Common myeloid progenitor, CD34-positive (primary cell): Measurements from ENCODE around the gene CABCOCO1.

Experiments used
- CTCF ChIA-PET: fragments of 350-600 bp; sonication (Branson Sonifier 250); formaldehyde crosslinking; loops from one replicate; lab custom pipeline; 2021; ENCODE audit warnings: antibody characterized with exemption; lab: Charles Lee
- POLR2A ChIA-PET: fragments of 350-600 bp; sonication (Branson Sonifier 250); formaldehyde crosslinking; loops from one replicate; lab custom pipeline; 2021; ENCODE audit warnings: antibody characterized with exemption; lab: Charles Lee
- DNase-seq, 3 donors: peaks; one replicate each; pipeline versions ENCODE4 v3.0.0 to v3.0.0-alpha.2; 2013
- H3K27ac ChIP-seq, 2 experiments: 1 replicate in 1 of 2; 2 replicates in 1 of 2; pipeline ENCODE4 v1.7.0; 2013; ENCODE audit warnings: inconsistent platforms in 2 of 2, low read length in 2 of 2, mild to moderate bottlenecking in 2 of 2, low read depth in 1 of 2, moderate library complexity in 1 of 2; ENCODE audit not compliant: severe bottlenecking in 2 of 2, insufficient read depth in 1 of 2, poor library complexity in 1 of 2
- H3K27me3 ChIP-seq, 5 experiments: replicated peaks in 2 of 5; 1 replicate in 3 of 5; 2 replicates in 2 of 5; pipeline versions ENCODE4 v1.6.1 to v1.7.0; 2013; ENCODE audit warnings: low read length in 4 of 5, mild to moderate bottlenecking in 2 of 5, moderate library complexity in 2 of 5, inconsistent platforms in 1 of 5; ENCODE audit not compliant: insufficient read depth in 5 of 5, control insufficient read depth in 4 of 5
- H3K36me3 ChIP-seq, 4 experiments: 1 replicate in 2 of 4; 2 replicates in 2 of 4; pipeline versions ENCODE4 v1.6.1 to v1.7.0; 2013; ENCODE audit warnings: low read length in 3 of 4, control low read depth in 1 of 4, mild to moderate bottlenecking in 1 of 4; ENCODE audit not compliant: control insufficient read depth in 4 of 4, insufficient read depth in 4 of 4
- H3K4me1 ChIP-seq, 4 experiments: 1 replicate in 3 of 4; 2 replicates in 1 of 4; pipeline versions ENCODE4 v1.6.1 to v1.7.1; 2013; ENCODE audit warnings: low read length in 3 of 4, mild to moderate bottlenecking in 3 of 4, control low read depth in 1 of 4, inconsistent platforms in 1 of 4, moderate library complexity in 1 of 4; ENCODE audit not compliant: control insufficient read depth in 4 of 4, insufficient read depth in 4 of 4; ENCODE audit errors: control extremely low read depth in 1 of 4
- H3K4me3 ChIP-seq, 7 experiments: 1 replicate in 4 of 7; 2 replicates in 3 of 7; pipeline versions ENCODE4 v1.5.1 to v1.7.0; 2013; ENCODE audit warnings: mild to moderate bottlenecking in 7 of 7, low read length in 6 of 7, moderate library complexity in 6 of 7, inconsistent platforms in 2 of 7, low read depth in 2 of 7, control low read depth in 1 of 7; ENCODE audit not compliant: insufficient read depth in 4 of 7, control insufficient read depth in 1 of 7; ENCODE audit errors: extremely low read depth in 1 of 7
- H3K9me3 ChIP-seq, 5 experiments: 1 replicate in 4 of 5; 2 replicates in 1 of 5; pipeline versions ENCODE4 v1.6.1 to v1.7.1; 2013; ENCODE audit warnings: low read length in 4 of 5, mild to moderate bottlenecking in 2 of 5, inconsistent platforms in 1 of 5, low read depth in 1 of 5, moderate library complexity in 1 of 5; ENCODE audit not compliant: control insufficient read depth in 4 of 5, insufficient read depth in 2 of 5; ENCODE audit errors: control extremely low read depth in 1 of 5
- WGBS: methylation state at CpG from one replicate; pipeline ENCODE4 v1.1.5; 2013; ENCODE audit not compliant: insufficient coverage; 5-methylcytosine and 5-hydroxymethylcytosine counted together

CABCOCO1 gene

GRCh38 chr10:61792921-61793320, 130.2 kb downstream of the CABCOCO1 start:
- no peak for DNase-seq
- Histone ChIP-seq H3K4me1 (peaks cover 0 to 13% (median 10%) of the 10 kb centered on the region in 4 experiments), H3K27me3 (no peaks in the 10 kb centered on the region), H3K36me3 (no peaks in the 10 kb centered on the region), H3K27ac (no peak overlapping the region), H3K9me3 (no peaks in the 10 kb centered on the region), H3K4me3 (no peak overlapping the region)
- ChIA-PET POLR2A (no interaction called here), CTCF (no interaction called here)
- WGBS = no CpG with 5 or more reads among the region's 1 CpG

GRCh38 chr10:61793760-61794703, 131.3 kb downstream of the CABCOCO1 start:
- 71% methylated on average over 3 of the region's 5 CpGs for WGBS
- POLR2A ChIA-PET = no interaction called here

GRCh38 chr10:61795147-61795546, 132.4 kb downstream of the CABCOCO1 start:
- ChIA-PET POLR2A (no interaction called here), CTCF (interaction anchor here (1.1 to 1.6 kb wide), 5 partner anchors 13 to 25 kb away, joined by 3 to 4 read pairs (median 3); no protein-coding TSS in a partner anchor)
- Histone ChIP-seq H3K4me3 (no peak overlapping the region), H3K27me3 (no peaks in the 10 kb centered on the region), H3K4me1 (peaks cover 0 to 13% (median 10%) of the 10 kb centered on the region in 4 experiments), H3K9me3 (no peaks in the 10 kb centered on the region), H3K36me3 (no peaks in the 10 kb centered on the region), H3K27ac (no peak overlapping the region)
- WGBS = 94% methylated on average over 2 of the region's 2 CpGs
- DNase-seq = no peak

More at GRCh38 chr10:61793760-61794703, 131.3 kb downstream of the CABCOCO1 start:
- no peaks in the 10 kb centered on the region for H3K36me3 ChIP-seq
- H3K27ac ChIP-seq = peak overlapping the region in 1 of 2 experiments; percentile 11
- no peaks in the 10 kb centered on the region for H3K27me3 ChIP-seq
- CTCF ChIA-PET = interaction anchor here (1.1 to 1.6 kb wide), 5 partner anchors 11 to 26 kb away, joined by 3 to 4 read pairs (median 3); no protein-coding TSS in a partner anchor
- H3K9me3 ChIP-seq = no peaks in the 10 kb centered on the region
- H3K4me3 ChIP-seq = no peak overlapping the region
- H3K4me1 ChIP-seq = peaks cover 0 to 13% (median 10%) of the 10 kb centered on the region in 4 experiments
- DNase-seq = peak in 2 of 3 donors; percentile 89 to 91

- DNase-seq = no peak
- Histone ChIP-seq H3K27me3 (no peaks in the 10 kb centered on the region), H3K4me3 (no peak overlapping the region), H3K4me1 (peaks cover 0 to 13% (median 10%) of the 10 kb centered on the region in 4 experiments), H3K9me3 (no peaks in the 10 kb centered on the region), H3K27ac (no peak overlapping the region), H3K36me3 (no peaks in the 10 kb centered on the region)
- WGBS = 94% methylated on average over 3 of the region's 3 CpGs
- ChIA-PET POLR2A (no interaction called here), CTCF (no interaction called here)
Observed at GRCh38 chr10:61795551-61795950, 132.8 kb downstream of the CABCOCO1 start.

GRCh38 chr10:61796785-61797184, 134.1 kb downstream of the CABCOCO1 start:
- Histone ChIP-seq H3K4me1 (peaks cover 0 to 13% (median 10%) of the 10 kb centered on the region in 4 experiments), H3K9me3 (no peaks in the 10 kb centered on the region), H3K27me3 (no peaks in the 10 kb centered on the region), H3K4me3 (no peak overlapping the region), H3K27ac (no peak overlapping the region), H3K36me3 (no peaks in the 10 kb centered on the region)
- POLR2A ChIA-PET = no interaction called here
- 100% methylated on average over 1 of the region's 1 CpG for WGBS
- DNase-seq = no peak
- CTCF ChIA-PET = no interaction called here

GRCh38 chr10:61797304-61798153, 134.8 kb downstream of the CABCOCO1 start:
- no peak overlapping the region for H3K4me3 ChIP-seq
- WGBS = 77% methylated on average over 11 of the region's 17 CpGs

More at GRCh38 chr10:61797304-61798153, 134.8 kb downstream of the CABCOCO1 start:
- DNase-seq = peak in 1 of 3 donors; percentile 30
- POLR2A ChIA-PET = interaction anchor here (0.6 kb wide), 1 partner anchor 10 kb away, joined by 3 read pairs; no protein-coding TSS in a partner anchor
- H3K4me1 ChIP-seq = peaks cover 0 to 11% (median 6%) of the 10 kb centered on the region in 4 experiments
- H3K9me3 ChIP-seq = no peaks in the 10 kb centered on the region
- H3K27ac ChIP-seq = no peak overlapping the region
- H3K36me3 ChIP-seq = no peaks in the 10 kb centered on the region
- CTCF ChIA-PET = interaction anchor here (1.1 to 1.4 kb wide), 3 partner anchors 12 to 20 kb away, joined by 4 read pairs; no protein-coding TSS in a partner anchor
- H3K27me3 ChIP-seq = no peaks in the 10 kb centered on the region
